ENCODE data around the gene ACMSD.
"Not testable (repeated sequence)": the region's sequence is repeated elsewhere in the genome, so short reads cannot be mapped to it uniquely, and the experiment has no call there.

Gene ACMSD

DNA sequence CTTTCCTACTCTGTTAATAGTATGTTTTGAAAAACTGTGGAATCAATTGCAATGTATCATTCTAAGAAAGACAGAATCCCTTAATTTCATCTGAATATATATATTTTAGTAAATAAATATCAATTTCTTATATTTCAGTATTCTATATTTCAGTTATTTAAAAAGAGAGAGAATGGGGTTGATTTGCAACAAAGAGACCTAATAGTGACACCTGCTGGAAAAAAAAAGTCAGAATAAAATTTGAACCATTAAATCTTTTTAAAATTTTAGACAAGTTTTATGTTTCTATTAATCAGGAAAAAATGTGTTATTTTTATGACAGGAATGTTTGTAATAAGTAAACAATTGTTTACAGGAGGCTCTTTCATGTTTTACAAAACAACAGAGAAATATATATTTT lies 59.5 kb downstream of the ACMSD start:
- Histone ChIP-seq H3K4me3 (no peak overlapping the region), H3K27ac (no peak overlapping the region), H3K36me3 (no peaks in the 10 kb centered on the region), H3K27me3 (no peaks in the 10 kb centered on the region), H3K4me1 (no peaks in the 10 kb centered on the region), H3K9me3 (no peaks in the 10 kb centered on the region)
- TF ChIP-seq, protein P1, sequence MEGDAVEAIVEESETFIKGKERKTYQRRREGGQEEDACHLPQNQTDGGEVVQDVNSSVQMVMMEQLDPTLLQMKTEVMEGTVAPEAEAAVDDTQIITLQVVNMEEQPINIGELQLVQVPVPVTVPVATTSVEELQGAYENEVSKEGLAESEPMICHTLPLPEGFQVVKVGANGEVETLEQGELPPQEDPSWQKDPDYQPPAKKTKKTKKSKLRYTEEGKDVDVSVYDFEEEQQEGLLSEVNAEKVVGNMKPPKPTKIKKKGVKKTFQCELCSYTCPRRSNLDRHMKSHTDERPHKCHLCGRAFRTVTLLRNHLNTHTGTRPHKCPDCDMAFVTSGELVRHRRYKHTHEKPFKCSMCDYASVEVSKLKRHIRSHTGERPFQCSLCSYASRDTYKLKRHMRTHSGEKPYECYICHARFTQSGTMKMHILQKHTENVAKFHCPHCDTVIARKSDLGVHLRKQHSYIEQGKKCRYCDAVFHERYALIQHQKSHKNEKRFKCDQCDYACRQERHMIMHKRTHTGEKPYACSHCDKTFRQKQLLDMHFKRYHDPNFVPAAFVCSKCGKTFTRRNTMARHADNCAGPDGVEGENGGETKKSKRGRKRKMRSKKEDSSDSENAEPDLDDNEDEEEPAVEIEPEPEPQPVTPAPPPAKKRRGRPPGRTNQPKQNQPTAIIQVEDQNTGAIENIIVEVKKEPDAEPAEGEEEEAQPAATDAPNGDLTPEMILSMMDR (IDR thresholded peaks at IDR 0.05), result peak in 1 of 2 experiments; percentile 20
- intact Hi-C loops (cut with DNase I; ENCODE audit: low total_unique reads), result no loop called here
- no peak for DNase-seq

DNA sequence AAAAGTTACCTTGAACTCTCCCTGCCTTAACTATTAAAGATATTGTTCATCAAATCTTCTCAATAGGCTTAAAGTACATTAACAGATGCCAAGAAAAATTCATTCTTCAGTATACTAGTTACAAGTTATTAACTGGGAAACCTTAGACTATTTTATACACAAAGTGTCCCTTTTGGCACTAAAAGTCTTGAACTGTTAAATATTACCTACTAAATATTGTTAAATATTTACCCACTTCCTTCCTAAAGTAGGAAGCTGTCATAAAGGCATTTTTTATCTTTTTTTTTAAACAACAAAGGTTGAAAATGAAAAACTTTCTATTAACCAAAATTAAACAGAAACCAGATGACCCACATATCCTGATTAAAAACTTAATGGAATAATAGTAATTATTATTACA lies 60.8 kb downstream of the ACMSD start:
- H3K27me3 ChIP-seq, result no peaks in the 10 kb centered on the region
- no peaks in the 10 kb centered on the region for H3K9me3 ChIP-seq
- TF ChIP-seq, protein P1 (IDR thresholded peaks at IDR 0.05), result no peak
- H3K27ac ChIP-seq, result no peak overlapping the region
- no peaks in the 10 kb centered on the region for H3K4me1 ChIP-seq
- H3K36me3 ChIP-seq, result no peaks in the 10 kb centered on the region
- intact Hi-C loops (cut with DNase I; ENCODE audit: low total_unique reads), result no loop called here
- no peak for DNase-seq
- H3K4me3 ChIP-seq, result no peak overlapping the region

- H3K9me3 ChIP-seq, result no peaks in the 10 kb centered on the region
- TF ChIP-seq, protein P1 (IDR thresholded peaks at IDR 0.05), result no peak
- no peaks in the 10 kb centered on the region for H3K27me3 ChIP-seq
- H3K4me3 ChIP-seq, result no peak overlapping the region
- no peak for DNase-seq
- no peak overlapping the region for H3K27ac ChIP-seq
- no peaks in the 10 kb centered on the region for H3K4me1 ChIP-seq
- intact Hi-C loops (cut with DNase I; ENCODE audit: low total_unique reads), result no loop called here
- no peaks in the 10 kb centered on the region for H3K36me3 ChIP-seq
Measured at GRCh38 chr2:134900151-134900550, 61.7 kb downstream of the ACMSD start.

DNA sequence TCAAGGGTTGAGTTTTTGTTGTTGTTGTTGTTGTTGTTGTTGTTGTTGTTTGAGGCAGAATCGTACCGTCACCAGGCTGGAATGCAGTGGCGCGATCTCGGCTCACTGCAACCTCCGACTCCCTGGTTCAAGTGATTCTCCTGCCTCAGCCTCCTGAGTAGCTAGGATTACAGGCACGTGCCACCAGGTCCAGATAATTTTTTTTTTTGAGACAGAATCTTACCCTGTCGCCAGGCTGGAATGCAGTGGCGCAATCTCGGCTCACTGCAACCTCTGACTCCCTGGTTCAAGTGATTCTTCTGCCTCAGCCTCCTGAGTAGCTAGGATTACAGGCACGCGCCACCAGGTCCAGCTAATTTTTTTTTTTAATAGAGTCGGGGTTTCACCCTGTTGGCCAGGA lies 65.3 kb downstream of the ACMSD start:
- H3K27me3 ChIP-seq; H3K4me3 ChIP-seq; H3K4me1 ChIP-seq; intact Hi-C loops (cut with DNase I; ENCODE audit: low total_unique reads); H3K36me3 ChIP-seq; H3K9me3 ChIP-seq; H3K27ac ChIP-seq; DNase-seq: not testable (repeated sequence)

DNA sequence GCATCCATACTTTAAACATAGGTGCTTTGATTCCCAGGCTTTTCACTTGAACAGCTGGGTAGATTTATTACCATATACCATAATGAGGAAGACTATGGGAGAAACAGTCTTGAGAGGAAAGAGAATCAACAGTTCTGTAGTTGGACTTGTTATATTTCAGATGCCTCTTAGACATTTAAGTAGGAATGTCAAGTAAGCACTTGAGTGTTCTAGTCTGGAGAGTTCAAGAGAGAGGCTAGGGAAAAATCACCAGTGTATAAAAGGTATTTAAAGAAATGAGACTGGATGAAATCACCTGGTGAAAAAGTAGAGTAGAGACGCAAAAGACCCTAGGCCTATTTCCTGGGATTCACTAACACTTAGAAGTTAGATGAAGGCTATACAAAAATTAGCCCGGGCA lies 66.8 kb downstream of the ACMSD start:
- intact Hi-C loops (cut with DNase I; ENCODE audit: low total_unique reads), result no loop called here
- H3K27ac ChIP-seq, result no peak overlapping the region
- H3K4me3 ChIP-seq, result no peak overlapping the region
- TF ChIP-seq, protein P1 (IDR thresholded peaks at IDR 0.05), result no peak
- no peaks in the 10 kb centered on the region for H3K27me3 ChIP-seq
- no peaks in the 10 kb centered on the region for H3K4me1 ChIP-seq
- peaks cover 0 to 5% (median 0%) of the 10 kb centered on the region in 3 donors for H3K9me3 ChIP-seq
- DNase-seq, result no peak
- no peaks in the 10 kb centered on the region for H3K36me3 ChIP-seq

DNA sequence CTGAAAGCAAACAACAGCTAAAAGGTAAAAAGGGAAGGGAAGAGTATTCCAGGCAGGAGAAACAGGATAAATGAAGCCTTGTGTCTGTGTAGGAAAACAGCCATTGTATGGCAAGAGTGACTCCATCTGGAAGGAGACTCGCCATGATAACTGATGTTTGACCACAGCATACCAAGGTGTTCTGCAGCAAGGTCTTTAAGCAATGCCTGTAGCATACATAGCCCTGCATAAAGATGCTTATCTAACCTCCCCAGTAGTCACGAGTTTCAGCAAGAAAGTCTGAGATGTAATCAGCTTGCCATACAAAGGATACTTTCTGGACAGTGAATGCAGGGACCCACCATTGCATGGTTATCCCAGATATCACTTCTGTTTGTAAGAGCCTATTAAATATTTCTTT lies 68.3 kb downstream of the ACMSD start:
- Histone ChIP-seq H3K9me3 (peaks cover 0 to 5% (median 0%) of the 10 kb centered on the region in 3 donors), H3K4me1 (no peaks in the 10 kb centered on the region), H3K36me3 (no peaks in the 10 kb centered on the region), H3K27me3 (no peaks in the 10 kb centered on the region), H3K4me3 (no peak overlapping the region), H3K27ac (no peak overlapping the region)
- TF ChIP-seq, protein P1 (IDR thresholded peaks at IDR 0.05), result no peak
- no peak for DNase-seq
- intact Hi-C loops (cut with DNase I; ENCODE audit: low total_unique reads), result no loop called here

DNA sequence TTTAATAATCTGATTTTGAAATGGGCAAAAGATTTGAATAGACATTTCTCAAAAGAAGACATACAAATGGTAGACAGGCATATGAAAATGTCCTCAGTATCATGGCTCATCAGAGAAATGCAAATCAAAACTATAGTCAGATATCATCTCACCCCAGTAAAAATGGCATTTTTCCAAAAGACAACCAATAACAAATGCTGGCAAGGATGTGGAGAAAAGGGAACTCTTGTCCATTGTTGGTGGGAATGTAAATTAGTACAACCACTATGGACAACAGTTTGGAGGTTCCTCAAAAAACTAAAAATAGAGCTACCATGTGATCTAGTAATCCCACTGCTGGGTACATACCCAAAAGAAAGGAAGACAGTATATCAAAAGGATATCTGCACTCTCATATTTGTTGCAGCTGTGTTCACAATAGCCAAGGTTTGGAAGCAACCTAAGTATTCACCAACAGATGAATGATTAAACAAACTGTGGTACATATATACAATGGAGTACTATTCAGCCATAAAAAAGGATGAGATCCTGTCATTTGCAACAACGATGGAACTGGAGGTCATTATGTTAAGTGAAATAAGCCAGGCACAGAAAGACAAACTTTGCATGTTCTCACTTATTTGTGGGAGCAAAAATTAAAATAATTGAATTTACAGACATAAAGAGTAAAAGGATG lies 69.2 kb downstream of the ACMSD start:
- H3K9me3 ChIP-seq; H3K4me1 ChIP-seq; intact Hi-C loops (cut with DNase I; ENCODE audit: low total_unique reads); H3K36me3 ChIP-seq; H3K4me3 ChIP-seq; H3K27ac ChIP-seq; DNase-seq; H3K27me3 ChIP-seq: not testable (repeated sequence)

Data from tibial artery (tissue), 4 donors.